GM18951 (cell line): ENCODE results near the gene BCAS3.

Source experiments
- POLR2A ChIP-seq: IDR thresholded peaks from 4 replicates; pipeline ENCODE4 v1.6.1; 2011; ENCODE audit warnings: mild to moderate bottlenecking; ENCODE audit not compliant: insufficient read length, insufficient read depth; ENCODE audit errors: extremely low read depth
- in situ Hi-C: fragments of 300-500 bp; cut with MboI; formaldehyde crosslinking; loops from one replicate; pipeline ENCODE4 v1.12.0; 2022; ENCODE audit warnings: low sequenced_read_pairs, mixed read lengths, inconsistent platforms; ENCODE audit not compliant: unreplicated experiment

Gene BCAS3

DNA sequence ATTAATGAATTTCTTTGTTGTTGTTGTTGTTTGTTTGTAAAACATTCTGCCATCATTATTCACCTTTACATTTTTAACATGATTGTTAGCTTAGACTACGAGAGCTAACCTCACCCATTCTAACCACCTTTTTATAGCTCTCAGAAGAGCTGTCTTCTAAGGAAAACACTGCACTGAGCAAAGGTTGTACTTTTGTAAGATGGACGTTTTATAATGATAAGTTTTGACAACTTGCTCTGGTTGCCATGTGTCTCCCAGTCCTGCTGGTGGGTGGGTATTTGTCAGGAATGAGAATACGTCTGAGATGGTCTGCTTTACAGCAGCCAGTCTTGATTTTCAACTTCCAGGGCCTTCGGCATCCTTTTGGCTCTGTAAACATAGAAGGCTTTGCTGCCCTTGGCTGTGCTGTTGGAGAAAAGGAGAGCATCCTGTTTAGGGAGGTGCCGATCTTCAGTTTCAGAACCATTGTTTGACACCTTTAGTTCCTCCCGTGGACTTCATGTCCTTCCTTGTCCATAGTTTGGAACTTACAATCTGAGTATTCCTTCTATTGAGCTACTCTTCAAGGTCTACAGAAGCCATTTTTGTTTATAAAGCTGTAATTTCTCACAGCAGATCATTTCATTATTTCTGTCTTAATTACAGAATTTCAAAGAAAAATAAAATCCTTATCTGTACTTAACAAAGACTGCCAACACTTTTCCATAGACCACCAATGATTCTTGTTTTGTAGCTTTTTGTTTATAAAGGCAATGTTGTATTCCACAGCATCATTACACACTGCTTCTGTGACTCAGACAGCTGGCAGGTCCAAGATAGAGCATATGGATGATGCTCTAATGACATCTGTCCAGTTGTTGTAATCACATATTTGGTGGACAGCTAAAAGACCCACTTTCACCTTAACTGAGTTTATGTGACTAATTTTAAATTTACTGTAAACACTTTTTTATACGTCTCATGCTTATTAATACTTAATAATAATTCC, 451.9 kb downstream of the BCAS3 start:
- no peak for TF ChIP-seq POLR2A
- in situ Hi-C loops: no loop called here

DNA sequence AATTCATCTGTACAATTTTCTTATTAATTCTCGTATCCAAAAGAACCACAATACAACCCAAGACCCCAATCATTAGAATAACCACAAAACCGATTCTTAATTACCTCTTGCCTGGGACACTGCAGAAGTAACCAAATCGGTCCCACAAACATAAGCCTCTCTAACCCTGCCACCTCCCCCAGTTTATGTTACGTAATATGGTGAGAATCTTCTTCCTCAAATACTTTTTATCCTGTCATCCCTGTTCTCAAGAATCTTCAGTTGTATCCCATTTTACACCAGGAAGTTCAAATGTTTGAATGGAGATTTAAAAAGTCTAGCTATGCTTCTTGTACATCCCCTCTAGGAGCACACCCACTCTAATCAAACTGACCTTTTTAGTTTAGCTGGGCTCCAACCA, 452.7 kb downstream of the BCAS3 start:
- in situ Hi-C loops: no loop called here
- TF ChIP-seq POLR2A: no peak

DNA sequence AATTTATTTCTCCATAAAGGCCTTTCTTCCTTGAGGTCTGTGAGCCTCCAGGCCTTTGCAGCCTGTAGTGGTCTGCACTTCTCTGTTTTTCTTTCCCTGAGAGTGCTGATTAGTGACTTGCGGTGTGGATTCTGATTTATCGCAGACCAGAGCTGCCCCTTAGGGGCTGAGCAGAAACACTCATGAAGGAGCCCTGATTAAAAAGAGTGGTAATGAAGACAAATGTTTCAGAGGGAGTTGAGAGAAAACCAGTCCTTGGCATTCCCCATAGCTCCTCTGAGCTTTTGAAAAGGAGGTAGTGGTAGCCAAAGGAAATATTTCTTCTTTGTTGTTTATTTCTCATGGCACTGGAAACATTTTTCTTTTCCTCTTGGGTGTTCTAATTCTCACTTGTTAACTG, 453.9 kb downstream of the BCAS3 start:
- no peak for TF ChIP-seq POLR2A
- in situ Hi-C loops: no loop called here

DNA sequence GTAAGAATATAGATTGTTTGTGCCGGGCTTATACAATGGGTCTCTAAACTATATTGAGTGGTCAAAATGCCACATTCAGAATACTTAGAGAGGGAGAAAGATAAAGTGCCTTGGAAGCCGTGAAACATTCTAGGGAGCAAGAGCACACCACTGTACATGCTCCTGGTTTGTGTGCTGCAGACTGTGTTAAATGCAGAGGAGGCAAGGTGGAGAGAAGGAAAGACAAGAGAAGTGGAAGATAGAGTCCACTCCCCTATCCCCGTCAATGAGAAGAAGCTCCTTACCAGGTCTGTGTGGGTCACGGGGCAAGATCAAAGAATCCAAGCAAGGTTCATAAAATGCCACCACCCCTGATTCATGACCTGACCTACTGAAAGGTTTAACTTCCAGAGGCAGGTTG, 454.9 kb downstream of the BCAS3 start:
- in situ Hi-C loops: no loop called here
- no peak for TF ChIP-seq POLR2A

DNA sequence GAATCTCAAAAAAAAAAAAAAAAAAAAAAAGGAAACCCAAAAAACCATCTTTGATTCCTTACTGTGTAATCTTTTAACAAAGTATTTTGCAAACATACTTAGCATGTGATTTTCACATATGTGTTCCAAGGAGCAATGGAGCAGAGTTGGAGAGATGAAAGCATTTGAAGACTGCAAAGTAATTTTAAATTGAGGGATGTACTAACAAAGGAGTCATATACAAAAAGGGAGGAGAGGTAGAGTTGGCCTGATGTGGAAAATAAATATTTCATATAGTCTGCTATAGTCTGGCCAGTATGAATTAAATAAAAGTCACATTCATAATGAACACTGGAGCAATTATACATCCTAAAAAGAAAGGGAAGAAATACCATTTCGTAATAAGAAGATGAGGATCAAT, 456.2 kb downstream of the BCAS3 start:
- TF ChIP-seq POLR2A: no peak
- in situ Hi-C loops: no loop called here

DNA sequence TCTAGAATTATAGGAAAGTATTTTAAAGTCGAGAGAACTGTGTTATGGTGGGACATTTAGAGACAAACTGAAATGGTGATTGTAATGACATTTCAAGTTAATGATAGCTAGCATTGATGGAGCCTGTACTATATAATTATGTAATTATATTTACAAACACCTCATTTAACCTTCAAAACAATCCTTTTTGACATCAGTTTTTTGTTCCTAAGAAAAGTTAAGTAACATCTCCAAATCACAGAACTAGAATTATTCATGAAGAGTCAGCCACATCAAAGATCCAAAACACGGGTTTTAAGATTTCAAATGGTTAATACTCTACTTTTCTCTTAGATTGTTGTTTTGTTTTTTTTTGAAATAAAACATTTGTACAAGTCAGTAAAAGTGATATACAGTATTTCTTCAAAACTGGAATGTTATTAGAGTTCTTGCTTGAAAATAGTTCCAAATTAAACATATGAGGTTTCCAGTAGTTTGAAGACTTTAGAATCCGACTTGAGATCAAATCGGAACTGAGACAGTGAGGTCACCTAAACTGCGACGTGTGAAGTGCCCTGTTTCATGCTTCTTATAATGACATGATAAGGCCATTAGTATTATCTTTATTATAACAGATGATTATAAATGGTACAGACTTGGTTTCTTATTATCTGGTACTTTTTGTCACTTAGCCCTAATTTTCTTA, 457.0 kb downstream of the BCAS3 start:
- in situ Hi-C loops: no loop called here
- TF ChIP-seq POLR2A: no peak

DNA sequence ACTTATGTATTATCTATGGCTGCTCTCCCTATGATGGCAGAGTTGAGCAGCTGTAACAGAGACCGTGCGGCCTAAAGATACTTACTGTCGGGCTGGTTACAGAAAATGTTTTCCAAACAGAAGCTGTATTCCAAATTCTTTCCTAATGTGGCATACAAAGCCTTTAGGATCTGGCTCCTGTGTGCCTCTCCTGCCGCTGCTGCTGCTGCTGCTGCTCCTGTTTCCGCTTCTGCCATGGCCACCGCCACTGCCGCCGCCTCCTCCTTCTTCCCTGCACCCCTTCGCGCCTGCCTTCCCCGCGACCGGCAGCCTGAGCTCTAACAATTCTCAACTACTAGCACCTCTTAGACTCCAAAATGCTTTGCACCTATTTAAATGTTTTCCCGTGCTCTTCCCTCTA, 458.1 kb downstream of the BCAS3 start:
- TF ChIP-seq POLR2A: no peak
- in situ Hi-C loops: no loop called here

DNA sequence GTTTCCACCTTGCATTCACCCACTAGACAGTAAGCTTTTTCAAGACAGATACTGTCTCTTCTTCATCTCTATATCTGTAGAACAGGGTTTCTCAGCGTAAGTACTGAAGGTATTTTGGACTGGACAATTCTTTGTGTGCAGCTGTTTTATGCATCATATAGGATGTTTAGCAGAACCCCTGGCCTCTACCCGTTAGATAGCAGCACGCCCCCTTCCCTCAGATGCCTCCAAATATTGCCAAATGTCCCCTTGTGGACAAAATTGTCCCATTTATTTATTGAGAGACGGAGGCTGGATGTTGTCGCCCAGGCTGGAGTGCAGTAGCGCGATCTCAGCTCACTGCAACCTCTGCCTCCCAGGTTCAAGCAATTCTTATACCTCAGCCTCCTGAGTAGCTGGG, 458.6 kb downstream of the BCAS3 start:
- TF ChIP-seq POLR2A: no peak
- in situ Hi-C loops: no loop called here

DNA sequence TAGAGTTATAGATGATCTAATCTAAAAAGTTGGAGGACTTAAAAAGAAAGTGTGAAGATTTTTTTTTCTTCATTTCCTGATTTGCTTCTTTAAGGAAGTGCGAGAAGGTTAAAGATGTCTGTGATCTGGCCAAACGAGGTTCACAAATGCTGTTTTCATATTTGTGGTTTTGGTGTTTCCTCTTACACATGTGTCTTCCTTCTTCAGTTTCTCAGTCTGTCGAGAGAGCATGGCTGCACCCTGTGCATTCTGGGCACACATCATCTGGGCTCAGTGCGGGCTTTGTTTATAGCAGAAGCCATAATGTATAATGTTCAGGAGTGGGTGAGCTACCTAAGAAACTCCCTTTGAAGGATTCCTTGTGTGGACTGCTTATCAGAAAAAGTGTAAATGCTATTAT, 461.6 kb downstream of the BCAS3 start:
- in situ Hi-C loops: no loop called here
- no peak for TF ChIP-seq POLR2A

DNA sequence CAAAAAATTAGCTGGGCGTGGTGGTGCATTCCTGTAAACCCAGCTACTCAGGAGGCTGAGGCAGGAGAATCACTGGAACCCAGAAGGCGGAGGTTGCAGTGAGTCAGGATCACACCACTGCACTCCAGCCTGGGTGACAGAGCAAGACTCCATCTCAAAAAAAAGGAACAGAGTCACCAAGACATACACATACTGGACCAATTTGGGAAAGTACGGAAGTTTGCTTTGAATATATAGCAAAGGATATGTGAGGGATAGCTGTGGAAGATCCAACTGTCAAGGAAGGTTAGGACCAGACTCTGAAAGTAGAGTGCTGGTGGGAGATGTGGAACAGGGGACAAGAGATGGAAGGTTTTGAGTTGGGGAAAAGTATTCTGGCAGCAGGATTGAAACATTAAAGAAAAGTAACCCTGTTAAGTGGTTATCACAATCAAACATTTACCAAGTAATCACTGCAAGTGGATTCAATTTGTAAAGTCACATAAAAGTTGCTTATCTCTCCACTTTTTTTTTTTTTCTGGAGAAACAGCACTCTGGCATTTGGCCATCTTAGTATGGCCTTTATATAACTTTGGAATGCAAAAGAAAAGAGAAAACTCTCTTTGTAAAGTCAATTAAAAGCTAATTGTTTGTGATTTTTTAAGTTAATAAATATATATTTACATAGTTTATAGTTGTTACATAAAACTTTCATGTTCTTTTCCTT, 462.6 kb downstream of the BCAS3 start:
- TF ChIP-seq POLR2A: no peak
- in situ Hi-C loops: no loop called here

DNA sequence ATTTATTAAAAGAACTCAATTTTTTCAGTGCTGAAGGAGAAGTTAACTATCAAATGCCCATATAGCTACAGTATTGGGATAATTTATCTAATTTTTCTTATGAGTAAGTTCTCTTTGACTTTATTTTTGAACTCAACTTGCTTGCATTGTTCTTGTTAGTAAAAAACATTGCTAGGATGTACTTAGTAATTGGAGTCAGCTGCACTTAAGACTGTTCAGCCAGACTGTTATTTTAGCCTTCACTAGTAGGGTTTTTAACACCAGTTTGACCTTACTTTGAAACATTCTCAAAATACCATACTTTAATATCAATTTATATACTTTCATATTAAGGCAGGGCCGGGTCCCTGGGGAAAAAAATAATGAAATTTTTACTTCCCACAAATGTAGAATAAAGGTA, 465.4 kb downstream of the BCAS3 start:
- in situ Hi-C loops: no loop called here
- TF ChIP-seq POLR2A: no peak

DNA sequence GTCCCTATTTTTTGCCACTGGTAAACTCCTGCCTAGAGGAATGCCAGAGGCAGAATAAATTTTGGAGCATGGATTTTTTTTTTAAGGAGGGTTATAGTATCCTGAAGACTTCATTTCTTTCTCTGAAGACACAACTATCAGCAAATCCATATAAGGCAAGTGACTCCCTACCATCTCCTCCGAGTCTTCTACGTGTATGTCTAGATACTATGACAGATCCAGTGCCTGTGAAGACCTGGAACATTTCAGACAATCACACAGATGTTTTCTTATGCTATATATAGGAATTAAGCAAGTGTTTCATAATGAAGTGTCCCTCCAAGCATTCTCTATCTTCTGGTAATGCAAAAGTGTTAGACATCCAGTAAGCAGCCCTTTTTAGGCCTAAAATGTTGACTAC, 466.5 kb downstream of the BCAS3 start:
- in situ Hi-C loops: no loop called here
- no peak for TF ChIP-seq POLR2A
